ENCODE measurements around the gene EXOG.
"Not testable (repeated sequence)": the region's sequence is repeated elsewhere in the genome, so short reads cannot be mapped to it uniquely, and the experiment has no call there.

Gene EXOG

GRCh38 chr3:38556640-38557358 lies 60.7 kb downstream of the EXOG start:
- no peak overlapping the region for H3K27ac ChIP-seq
- H3K4me3 ChIP-seq, result no peak overlapping the region

GRCh38 chr3:38558864-38559263 lies 62.7 kb downstream of the EXOG start:
- H3K27ac ChIP-seq, result no peak overlapping the region
- no peak overlapping the region for H3K4me3 ChIP-seq

GRCh38 chr3:38560284-38560683 lies 64.1 kb downstream of the EXOG start:
- H3K4me3 ChIP-seq, result no peak overlapping the region
- H3K27ac ChIP-seq, result no peak overlapping the region

- no peak overlapping the region for H3K4me3 ChIP-seq
- H3K27ac ChIP-seq, result no peak overlapping the region
Measured at GRCh38 chr3:38560996-38561717, 65.0 kb downstream of the EXOG start.

GRCh38 chr3:38561746-38562466 lies 65.8 kb downstream of the EXOG start:
- H3K4me3 ChIP-seq, result no peak overlapping the region
- H3K27ac ChIP-seq, result no peak overlapping the region

- Histone ChIP-seq H3K27ac (no peak overlapping the region), H3K4me3 (no peak overlapping the region)
Measured at GRCh38 chr3:38562467-38562925, 66.4 kb downstream of the EXOG start.

- Histone ChIP-seq H3K27ac (no peak overlapping the region), H3K4me3 (no peak overlapping the region)
Measured at GRCh38 chr3:38563070-38563885, 67.1 kb downstream of the EXOG start.

- H3K4me3 ChIP-seq, result no peak overlapping the region
- no peak overlapping the region for H3K27ac ChIP-seq
Measured at GRCh38 chr3:38563886-38564270, 67.7 kb downstream of the EXOG start.

GRCh38 chr3:38564631-38565338 lies 68.6 kb downstream of the EXOG start:
- Histone ChIP-seq H3K4me3 (no peak overlapping the region), H3K27ac (no peak overlapping the region)

- Histone ChIP-seq H3K4me3 (no peak overlapping the region), H3K27ac (no peak overlapping the region)
Measured at GRCh38 chr3:38565339-38566214, 69.4 kb downstream of the EXOG start.

- Histone ChIP-seq H3K4me3 (no peak overlapping the region), H3K27ac (no peak overlapping the region)
Measured at GRCh38 chr3:38566215-38566528, 70.0 kb downstream of the EXOG start.

- H3K4me3 ChIP-seq, H3K27ac ChIP-seq: not testable (repeated sequence)
Measured at GRCh38 chr3:38566794-38567193, 70.7 kb downstream of the EXOG start.

GRCh38 chr3:38567498-38567897 lies 71.4 kb downstream of the EXOG start:
- H3K27ac ChIP-seq, result no peak overlapping the region
- no peak overlapping the region for H3K4me3 ChIP-seq

GRCh38 chr3:38573111-38573510 lies 77.0 kb downstream of the EXOG start:
- H3K4me3 ChIP-seq, result no peak overlapping the region
- H3K27ac ChIP-seq, result no peak overlapping the region

- Histone ChIP-seq H3K27ac (no peak overlapping the region), H3K4me3 (no peak overlapping the region)
Measured at GRCh38 chr3:38573556-38573955, 77.4 kb downstream of the EXOG start.

- no peak overlapping the region for H3K27ac ChIP-seq
Measured at GRCh38 chr3:38574411-38575278, 78.5 kb downstream of the EXOG start.

GRCh38 chr3:38575279-38575843 lies 79.2 kb downstream of the EXOG start:
- Histone ChIP-seq H3K27ac (no peak overlapping the region), H3K4me3 (no peak overlapping the region)

More at GRCh38 chr3:38574411-38575278, 78.5 kb downstream of the EXOG start:
- no peak overlapping the region for H3K4me3 ChIP-seq
